Bladder microvascular endothelial cell (primary cell): Measurements from ENCODE around the gene FAM170B. TPM values are rescaled to one million over a fixed set of nuclear protein-coding genes. Genes with fewer than 3 reads are reported as not detected.

Experiments
- total RNA-seq: library from RNA; depleted of rRNA; stranded (reverse); fragments of >200 nt; gene quantifications from 2 replicates; pipeline ENCODE4 v1.2.3, GENCODE V29; 2014

FAM170B gene
- not detected in 2 replicates for total RNA-seq

GRCh38 chr10:49133706-49134248 is at the start of gene FAM170B:
Gene FAM170B (minus strand): TSS chr10:49134021. CDS start chr10:49133918, 103 bp downstream.

DNA sequence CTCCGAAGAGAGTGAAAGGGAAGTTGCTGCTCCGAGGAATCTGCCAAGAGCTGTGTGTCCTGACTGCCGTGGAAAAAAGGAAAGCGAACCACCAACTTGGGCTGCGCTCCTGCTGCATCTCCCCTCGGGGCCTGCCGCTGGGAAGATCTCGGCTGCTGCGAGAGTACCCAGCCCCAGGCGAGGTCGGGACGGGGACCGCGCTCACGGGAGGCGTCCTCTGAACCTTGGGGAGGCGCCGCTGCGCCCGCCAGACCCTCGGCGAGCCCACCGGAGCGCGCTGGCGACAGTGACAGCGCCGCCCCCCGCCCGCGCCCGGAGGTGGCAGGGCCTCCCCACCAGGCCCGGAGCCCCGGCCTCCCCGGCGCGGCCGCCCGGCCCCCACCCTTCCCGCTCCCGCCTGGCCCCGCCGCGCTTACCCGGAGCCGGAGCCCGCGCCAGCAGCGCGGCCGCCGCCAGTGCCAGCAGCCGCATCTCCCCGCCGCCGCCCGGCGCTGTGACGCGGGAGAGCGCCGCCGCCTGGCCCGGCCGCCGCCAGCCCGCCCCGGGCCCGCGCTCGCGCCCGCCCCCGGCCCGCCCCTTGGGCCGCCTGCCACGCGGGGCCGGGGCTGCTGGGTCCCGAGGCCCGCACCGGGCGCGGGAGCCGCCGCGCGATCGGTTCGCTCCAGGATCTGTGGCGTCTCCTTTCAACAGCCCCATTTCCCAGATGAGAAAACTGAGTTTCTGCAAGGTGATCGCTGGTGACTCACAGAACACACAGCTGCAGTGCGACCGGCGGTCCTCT is 18.6 kb downstream of the FAM170B start, which contains the start of gene VSTM4:
Gene VSTM4, minus strand, starts transcription at position 508 of the 781 bp plus-strand sequence. Its CDS starts 37 bp downstream, at position 471.

Other genes starting within 250 kb of the FAM170B start
- not detected in 2 replicates for gene LRRC18, start 194.2 kb downstream of the FAM170B start, total RNA-seq
- gene VSTM4, start 18.5 kb downstream of the FAM170B start, total RNA-seq = 0.16 and 0.25 TPM in 2 replicates
- 5.3 and 68.0 TPM in 2 replicates for gene TMEM273, start 54.4 kb upstream of the FAM170B start, total RNA-seq
- not detected in 2 replicates for gene C10orf71, start 165.1 kb upstream of the FAM170B start, total RNA-seq